Ishikawa (cell line): ENCODE data around the gene CCDC66.

Experiments used
- CEBPB ChIP-seq: IDR thresholded peaks from 2 replicates; pipeline ENCODE4 v1.6.1; 2012
- CREB1 ChIP-seq: IDR thresholded peaks from 2 replicates; pipeline ENCODE4 v1.6.1; 2012; ENCODE audit warnings: low read depth
- EGR1 ChIP-seq: IDR thresholded peaks from 2 replicates; pipeline ENCODE4 v1.6.1; 2012
- EP300 ChIP-seq: IDR thresholded peaks from 2 replicates; pipeline ENCODE4 v1.6.1; 2012; ENCODE audit warnings: borderline replicate concordance
- FOXM1 ChIP-seq: IDR thresholded peaks from 2 replicates; pipeline ENCODE4 v1.6.1; 2012; ENCODE audit warnings: low read depth, borderline replicate concordance
- NFIC ChIP-seq: IDR thresholded peaks from 2 replicates; pipeline ENCODE4 v1.6.1; 2012
- RAD21 ChIP-seq: IDR thresholded peaks from 2 replicates; pipeline ENCODE4 v1.6.1; 2012; ENCODE audit warnings: low read depth
- TAF1 ChIP-seq: IDR thresholded peaks from 2 replicates; pipeline ENCODE4 v1.6.1; 2012; ENCODE audit warnings: low read depth, mild to moderate bottlenecking
- TCF12 ChIP-seq: IDR thresholded peaks from 2 replicates; pipeline ENCODE4 v1.6.1; 2012; ENCODE audit warnings: low read depth
- TEAD4 ChIP-seq: IDR thresholded peaks from 2 replicates; pipeline ENCODE4 v1.6.1; 2012
- YY1 ChIP-seq: IDR thresholded peaks from 2 replicates; pipeline ENCODE4 v1.6.1; 2012; ENCODE audit warnings: low read depth
- ZBTB7A ChIP-seq: IDR thresholded peaks from 2 replicates; pipeline ENCODE4 v1.6.1; 2012; ENCODE audit warnings: low read depth
- TF ChIP-seq, protein P1 (sequence below): IDR thresholded peaks from 2 replicates; pipeline ENCODE4 v1.6.1; 2012
- TF ChIP-seq, protein P2 (sequence below): IDR thresholded peaks from 2 replicates; pipeline ENCODE4 v1.6.1; 2012; ENCODE audit warnings: low read depth, mild to moderate bottlenecking
- TF ChIP-seq, protein P3 (sequence below): IDR thresholded peaks from 2 replicates; pipeline ENCODE4 v1.6.1; 2012

The CCDC66 gene

DNA sequence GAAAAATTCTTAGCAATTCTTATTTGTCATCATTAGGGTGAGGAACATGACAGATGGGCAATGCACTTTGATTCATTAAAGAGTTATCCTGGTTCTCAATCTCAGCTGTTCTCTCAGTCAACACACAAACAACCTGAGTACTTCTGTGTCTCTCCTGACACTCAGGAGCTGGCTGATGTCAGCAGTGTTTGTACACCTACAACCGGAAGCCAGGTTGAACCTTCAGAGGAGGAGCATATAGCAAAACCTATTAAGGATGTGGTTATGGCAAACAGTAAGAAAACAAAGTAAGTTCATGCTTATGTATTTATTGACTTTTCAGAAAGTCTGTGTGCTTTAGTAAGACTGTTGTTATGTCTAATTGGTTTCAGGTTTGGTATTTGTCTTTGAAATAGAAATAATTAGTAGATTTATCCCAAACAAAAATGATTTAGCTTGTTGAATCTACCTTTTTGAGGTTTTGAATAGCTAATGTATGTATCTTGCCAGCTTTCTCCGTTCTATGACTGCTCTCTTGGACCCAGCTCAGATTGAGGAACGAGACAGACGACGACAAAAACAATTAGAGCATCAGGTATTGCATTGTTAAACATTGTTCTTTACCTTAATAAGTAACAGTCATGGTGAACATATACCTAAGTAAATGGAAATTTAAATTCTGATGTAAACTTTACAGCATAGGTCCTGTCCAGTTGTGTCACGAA lies 36.6 kb downstream of the CCDC66 start:
- TF ChIP-seq, protein P1, sequence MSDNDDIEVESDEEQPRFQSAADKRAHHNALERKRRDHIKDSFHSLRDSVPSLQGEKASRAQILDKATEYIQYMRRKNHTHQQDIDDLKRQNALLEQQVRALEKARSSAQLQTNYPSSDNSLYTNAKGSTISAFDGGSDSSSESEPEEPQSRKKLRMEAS = no peak
- TF ChIP-seq TAF1 (no peak), TEAD4 (no peak), CEBPB (no peak), CREB1 (no peak), RAD21 (no peak), FOXM1 (no peak), EGR1 (no peak), TCF12 (no peak), YY1 (no peak), NFIC (no peak), EP300 (no peak)
- TF ChIP-seq, protein P2, sequence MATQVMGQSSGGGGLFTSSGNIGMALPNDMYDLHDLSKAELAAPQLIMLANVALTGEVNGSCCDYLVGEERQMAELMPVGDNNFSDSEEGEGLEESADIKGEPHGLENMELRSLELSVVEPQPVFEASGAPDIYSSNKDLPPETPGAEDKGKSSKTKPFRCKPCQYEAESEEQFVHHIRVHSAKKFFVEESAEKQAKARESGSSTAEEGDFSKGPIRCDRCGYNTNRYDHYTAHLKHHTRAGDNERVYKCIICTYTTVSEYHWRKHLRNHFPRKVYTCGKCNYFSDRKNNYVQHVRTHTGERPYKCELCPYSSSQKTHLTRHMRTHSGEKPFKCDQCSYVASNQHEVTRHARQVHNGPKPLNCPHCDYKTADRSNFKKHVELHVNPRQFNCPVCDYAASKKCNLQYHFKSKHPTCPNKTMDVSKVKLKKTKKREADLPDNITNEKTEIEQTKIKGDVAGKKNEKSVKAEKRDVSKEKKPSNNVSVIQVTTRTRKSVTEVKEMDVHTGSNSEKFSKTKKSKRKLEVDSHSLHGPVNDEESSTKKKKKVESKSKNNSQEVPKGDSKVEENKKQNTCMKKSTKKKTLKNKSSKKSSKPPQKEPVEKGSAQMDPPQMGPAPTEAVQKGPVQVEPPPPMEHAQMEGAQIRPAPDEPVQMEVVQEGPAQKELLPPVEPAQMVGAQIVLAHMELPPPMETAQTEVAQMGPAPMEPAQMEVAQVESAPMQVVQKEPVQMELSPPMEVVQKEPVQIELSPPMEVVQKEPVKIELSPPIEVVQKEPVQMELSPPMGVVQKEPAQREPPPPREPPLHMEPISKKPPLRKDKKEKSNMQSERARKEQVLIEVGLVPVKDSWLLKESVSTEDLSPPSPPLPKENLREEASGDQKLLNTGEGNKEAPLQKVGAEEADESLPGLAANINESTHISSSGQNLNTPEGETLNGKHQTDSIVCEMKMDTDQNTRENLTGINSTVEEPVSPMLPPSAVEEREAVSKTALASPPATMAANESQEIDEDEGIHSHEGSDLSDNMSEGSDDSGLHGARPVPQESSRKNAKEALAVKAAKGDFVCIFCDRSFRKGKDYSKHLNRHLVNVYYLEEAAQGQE = no peak
- TF ChIP-seq, protein P3, sequence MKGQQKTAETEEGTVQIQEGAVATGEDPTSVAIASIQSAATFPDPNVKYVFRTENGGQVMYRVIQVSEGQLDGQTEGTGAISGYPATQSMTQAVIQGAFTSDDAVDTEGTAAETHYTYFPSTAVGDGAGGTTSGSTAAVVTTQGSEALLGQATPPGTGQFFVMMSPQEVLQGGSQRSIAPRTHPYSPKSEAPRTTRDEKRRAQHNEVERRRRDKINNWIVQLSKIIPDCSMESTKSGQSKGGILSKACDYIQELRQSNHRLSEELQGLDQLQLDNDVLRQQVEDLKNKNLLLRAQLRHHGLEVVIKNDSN = no peak

DNA sequence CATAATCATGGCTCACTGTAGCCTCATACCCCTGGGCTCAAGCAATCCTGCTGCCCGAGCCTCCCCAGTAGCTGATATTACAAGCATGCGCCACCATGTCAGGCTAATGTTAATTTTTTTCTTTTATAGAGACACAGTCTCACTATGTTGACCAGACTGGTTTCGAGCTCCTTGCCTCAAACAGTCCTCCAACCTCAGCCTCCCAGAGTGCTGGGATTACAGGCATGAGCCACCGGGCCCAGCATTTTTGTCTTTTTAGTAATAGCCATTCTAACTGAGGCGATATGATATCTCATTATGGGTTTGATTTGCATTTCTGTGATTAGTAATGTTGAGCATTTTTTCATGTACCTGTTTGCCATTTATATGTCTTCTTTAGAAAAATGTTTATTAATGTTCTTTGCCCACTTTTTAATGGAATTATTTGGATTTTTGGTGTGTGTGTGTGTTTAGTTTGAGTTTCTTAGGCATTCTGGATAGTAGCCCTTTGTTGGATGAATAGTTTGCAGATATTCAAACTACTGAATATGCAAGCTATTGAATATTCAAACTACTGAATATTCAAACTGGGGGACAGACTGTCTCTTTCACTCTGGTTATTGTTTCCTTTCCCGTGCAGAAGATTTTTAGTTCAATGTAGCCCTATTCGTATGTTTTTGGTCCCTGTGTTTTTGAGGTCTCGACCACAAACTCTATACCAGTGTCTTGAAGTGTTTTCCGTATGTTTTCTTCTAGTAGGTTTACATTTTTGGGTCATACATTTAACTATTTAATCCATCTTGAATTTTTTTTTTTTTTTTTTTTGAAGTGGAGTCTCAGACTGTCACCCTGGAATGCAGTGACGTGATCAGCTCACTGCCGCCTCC lies 39.2 kb downstream of the CCDC66 start:
- TF ChIP-seq RAD21 (no peak), TEAD4 (no peak), NFIC (no peak), ZBTB7A (no peak), CREB1 (no peak), EGR1 (no peak), FOXM1 (no peak), YY1 (no peak), CEBPB (no peak), EP300 (no peak), TCF12 (no peak), TAF1 (no peak)
- TF ChIP-seq, protein P3 = no peak
- TF ChIP-seq, protein P2 = no peak
- TF ChIP-seq, protein P1 = no peak

DNA sequence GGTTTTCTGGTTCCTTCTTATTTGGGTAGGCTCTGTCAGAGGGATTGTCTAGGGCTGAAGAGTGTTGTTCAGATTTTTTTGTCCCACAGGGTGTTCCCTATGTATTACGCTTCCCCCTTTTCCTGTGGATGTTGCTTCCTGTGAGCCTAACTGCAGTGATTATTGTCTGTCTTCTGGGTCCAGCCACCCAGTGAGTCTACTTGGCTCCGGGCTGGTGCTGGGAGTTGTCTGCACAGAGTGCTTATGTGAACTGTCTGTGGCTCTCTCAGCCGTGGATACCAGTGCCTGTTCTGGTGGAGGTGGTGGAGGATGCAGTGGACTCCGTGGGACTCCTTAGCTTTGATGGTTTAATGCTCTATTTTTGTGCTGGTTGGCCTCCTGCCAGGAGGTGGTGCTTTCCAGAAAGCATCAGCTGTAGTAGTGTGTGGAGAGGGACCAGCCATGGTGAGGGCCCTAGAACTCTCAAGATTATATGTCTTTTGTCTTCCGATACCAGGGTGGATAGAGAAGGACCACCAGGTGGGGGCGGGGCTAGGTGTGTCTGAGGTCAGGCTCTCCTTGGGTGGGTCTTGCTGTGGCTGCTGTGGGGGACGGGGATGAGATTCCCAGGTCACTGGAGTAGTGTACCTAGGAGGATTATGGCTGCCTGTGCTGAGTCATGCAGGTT lies 53.8 kb downstream of the CCDC66 start:
- TF ChIP-seq NFIC (no peak), CEBPB (no peak), EP300 (no peak), TAF1 (no peak), CREB1 (no peak), TCF12 (no peak), TEAD4 (no peak), EGR1 (no peak), YY1 (no peak), ZBTB7A (no peak), FOXM1 (no peak), RAD21 (no peak)
- TF ChIP-seq, protein P2 = no peak
- TF ChIP-seq, protein P1 = no peak
- TF ChIP-seq, protein P3 = no peak
